CD4-positive, alpha-beta T cell treated with Interleukin-17A for 1 hour (primary cell): ENCODE measurements around the gene TFDP2.
"Not testable (repeated sequence)": the region's sequence is repeated elsewhere in the genome, so short reads cannot be mapped to it uniquely, and the experiment has no call there.

ENCODE experiments used
- DNase-seq: peaks from one replicate; pipeline ENCODE4 v3.0.0-alpha.2; 2020

The TFDP2 gene

GRCh38 chr3:141955175-141955574 is 194.2 kb downstream of the TFDP2 start:
- no peak for DNase-seq

DNA sequence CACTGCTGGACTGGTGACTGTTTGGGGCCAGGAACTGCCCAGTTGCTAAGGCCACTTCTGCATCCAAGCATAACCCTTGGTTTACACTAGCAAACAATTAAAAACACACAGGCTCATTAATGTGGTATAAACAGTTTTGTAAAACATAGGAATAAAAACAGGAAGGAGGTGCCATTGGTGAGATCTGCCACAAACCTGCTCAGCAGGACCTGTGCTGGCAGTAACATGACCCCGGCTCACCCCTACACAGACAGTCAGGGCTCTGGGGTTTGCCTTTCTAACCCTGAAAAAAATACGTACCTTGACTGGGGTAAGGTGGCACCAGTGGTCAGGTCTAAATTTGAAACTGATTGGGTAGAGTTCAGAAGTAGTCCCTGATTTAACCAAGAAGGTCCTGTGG is 196.7 kb downstream of the TFDP2 start:
- no peak for DNase-seq

DNA sequence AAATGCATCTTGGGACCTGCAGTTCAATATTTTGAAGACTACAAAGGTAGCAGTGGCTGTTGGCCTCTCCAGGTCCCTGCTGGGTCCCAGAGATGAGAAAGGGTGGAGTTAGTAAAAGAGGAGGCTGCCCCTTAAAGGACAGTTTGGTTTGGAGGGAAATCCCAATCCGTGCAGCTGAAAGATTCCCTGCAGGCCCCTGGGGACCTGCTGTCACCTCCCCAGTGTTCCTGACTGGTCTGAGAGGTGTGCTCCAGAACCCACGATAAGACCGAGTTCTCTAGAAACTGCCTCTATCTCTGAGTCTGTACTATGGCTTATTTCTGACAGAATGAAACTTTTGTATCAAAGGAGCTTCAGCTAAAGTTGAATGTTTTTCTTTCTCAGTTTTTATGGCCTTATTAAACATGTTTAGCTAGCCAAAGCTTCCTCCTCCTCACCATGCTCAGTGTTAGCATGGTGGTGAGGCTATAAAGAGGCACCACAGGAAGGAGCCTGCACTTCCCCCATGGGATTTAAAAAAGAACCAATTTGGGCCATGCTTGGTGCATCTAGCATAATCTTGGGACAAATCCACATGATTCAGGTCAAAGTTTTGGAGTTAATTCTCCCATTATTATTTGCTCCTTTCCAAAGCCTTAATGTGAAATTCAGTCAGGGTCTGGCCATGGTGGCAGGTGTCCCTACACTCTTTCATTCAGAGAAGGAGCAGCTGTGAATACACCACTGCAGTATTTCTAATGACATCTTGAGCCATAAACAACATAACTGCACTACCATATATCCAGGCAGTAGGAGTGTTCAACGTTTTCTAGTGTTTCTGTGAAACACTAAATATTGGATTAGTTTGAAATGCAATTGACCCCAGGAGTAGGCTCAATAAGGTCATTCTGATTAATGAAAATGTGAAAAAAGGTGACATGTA is 198.5 kb downstream of the TFDP2 start:
- no peak for DNase-seq

DNA sequence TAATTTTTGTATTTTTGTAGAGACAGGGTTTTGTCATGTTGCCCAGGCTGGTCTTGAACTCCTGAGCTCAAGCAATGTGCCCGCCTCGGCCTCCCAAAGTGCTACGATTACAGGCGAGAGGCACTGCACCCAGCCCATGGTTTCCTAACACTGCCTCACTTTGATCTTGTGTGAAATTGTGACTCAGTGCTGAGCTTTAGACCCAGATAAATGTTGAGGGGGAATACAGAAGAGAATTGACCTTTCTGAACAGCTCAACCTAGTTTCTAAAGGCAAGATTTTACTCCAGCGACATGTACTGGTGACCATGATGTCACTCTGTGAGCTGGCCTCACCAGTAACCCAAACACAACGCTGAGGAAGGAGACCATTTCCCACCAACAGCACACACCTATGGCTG is 199.4 kb downstream of the TFDP2 start:
- DNase-seq, result no peak

GRCh38 chr3:141949399-141949798 is 199.9 kb downstream of the TFDP2 start:
- DNase-seq, result no peak

DNA sequence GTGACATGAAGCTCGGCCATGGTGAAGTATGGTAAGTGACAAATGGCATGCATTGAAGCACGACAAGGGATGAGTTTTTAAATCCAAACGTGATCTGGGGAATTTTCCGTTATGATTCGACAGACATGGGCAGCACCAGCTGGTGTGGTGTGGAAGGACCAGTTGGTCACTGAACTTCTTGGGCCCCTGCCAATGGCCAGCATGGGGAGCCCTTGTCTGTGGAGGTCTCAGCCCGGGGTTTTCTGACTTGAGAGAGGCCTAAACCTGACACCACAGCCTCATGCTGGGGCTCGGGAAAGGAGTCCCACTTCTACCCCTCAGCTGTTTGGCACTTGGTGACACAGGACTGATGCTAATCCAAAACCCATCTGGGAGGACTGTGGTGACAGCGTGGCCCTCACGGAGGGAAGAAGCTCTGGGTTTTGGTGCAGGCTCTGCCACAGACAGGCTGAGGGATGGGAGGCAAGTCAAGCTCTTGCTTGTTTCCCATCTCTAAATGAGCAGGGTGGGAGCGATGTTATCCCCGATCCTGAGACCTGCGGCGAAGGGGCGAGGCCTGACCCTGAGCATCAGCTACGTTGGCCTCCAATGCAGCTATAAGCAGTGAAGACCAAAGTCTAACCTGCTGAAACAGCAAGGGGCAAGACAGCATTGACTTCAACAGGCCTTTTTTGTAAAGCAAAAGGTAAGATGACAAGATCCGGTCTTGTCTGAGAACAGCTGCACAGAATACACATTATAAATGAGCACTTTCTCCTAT is 203.4 kb downstream of the TFDP2 start:
- DNase-seq, result no peak

DNA sequence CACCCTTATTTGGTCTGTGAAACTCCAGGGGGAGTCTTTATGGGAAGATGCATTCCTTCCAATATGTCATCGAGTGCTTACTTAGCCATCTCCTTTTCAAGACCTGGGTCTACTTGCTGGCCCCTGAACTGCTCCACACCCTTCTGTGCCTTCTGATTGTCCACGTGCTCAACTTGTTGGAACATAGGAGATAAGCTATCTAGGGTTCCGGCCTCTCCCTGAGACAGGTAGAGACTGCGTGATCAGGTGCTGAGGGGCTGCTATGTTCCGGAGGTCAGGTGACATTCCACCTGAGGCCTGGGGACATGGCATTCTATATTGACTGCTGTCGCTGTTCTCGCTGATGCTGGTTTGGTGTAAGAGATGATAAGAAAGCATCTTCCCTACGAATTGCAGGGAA is 207.3 kb downstream of the TFDP2 start:
- no peak for DNase-seq

GRCh38 chr3:141941093-141941492 is 208.3 kb downstream of the TFDP2 start:
- DNase-seq, result no peak

GRCh38 chr3:141940194-141940776 is 209.1 kb downstream of the TFDP2 start:
- no peak for DNase-seq

DNA sequence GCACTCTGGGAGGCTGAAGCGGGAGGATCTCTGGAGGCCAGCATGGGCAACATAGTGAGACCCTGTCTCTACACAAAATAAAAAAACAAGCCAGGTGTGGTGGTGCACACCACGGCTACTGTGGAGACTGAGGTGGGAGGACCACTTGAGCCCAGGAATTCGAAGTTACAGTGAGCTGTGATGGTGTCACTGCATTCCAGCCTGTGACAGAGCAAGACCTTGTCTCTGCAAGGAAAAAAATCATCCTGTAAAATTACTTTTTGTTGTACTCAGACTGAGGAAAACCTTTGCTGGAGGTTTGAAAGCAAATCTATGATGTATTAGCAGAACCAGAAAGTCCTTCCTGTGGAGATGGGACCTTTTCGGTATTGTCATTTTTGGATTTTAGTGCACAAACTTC is 209.6 kb downstream of the TFDP2 start:
- no peak for DNase-seq

DNA sequence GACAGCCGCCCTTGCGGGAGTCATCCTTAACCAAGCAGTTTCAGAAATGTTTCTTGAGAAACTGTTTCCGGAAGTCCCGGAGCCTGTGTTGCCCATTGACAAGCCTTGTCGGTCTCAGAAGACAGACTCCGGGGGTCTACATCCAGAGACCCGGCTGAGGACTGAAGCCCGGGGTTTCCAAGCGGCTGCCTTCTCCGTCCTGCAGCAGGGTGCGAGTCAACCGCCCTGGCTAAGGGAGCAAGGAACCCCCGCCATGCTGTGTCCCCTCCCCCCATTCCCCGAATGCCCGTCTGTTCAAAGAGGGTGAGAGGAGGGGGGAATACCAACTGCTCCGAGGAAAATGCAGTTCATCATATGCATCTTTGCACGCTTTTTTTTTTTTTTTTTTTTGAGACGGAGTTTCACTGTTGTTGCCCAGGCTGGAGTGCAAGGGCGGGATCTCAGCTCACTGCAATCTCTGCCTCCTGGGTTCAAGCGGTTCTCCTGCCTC is 211.3 kb downstream of the TFDP2 start:
- no peak for DNase-seq

DNA sequence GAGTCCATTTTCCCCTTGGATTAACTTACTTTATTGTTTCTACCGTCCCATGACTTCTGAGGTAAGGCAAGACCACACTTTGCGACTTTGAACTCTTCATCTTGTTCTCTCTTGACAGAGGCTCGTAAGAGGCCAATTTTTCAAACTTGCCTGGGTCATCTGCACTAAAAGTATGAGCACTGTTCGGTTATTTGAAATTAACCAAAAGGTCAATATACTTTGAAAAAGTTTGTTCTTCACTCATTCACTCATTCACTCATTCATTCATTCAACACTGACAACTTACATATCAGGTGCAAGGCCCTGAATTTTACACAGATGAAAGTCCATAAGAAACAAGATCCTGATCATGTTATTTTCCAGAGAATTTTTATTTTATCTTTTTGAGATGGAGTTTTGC is 215.0 kb downstream of the TFDP2 start:
- no peak for DNase-seq

- no peak for DNase-seq
Measured at GRCh38 chr3:141933421-141934300, 215.7 kb downstream of the TFDP2 start.

DNA sequence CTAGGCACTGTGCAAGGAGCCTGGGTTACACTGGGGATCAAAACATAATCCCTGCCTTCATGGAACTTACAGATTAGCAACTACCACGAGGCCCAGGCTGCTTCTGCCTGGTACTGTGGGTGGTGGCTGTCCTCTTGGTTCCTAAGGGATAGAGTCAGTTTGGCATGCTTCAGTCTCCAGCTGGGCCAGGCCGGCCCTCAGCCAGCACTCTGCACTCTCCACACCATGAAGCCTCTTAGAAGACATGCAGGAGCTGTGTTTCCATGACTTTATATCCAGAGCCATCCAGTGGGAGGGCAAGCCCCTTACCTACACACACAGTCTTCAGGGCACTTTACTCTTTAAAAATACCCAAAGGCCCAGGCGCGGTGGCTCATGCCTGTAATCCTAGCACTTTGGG is 218.5 kb downstream of the TFDP2 start:
- DNase-seq, result no peak

GRCh38 chr3:141929341-141929995 is 219.9 kb downstream of the TFDP2 start:
- DNase-seq, result no peak

DNA sequence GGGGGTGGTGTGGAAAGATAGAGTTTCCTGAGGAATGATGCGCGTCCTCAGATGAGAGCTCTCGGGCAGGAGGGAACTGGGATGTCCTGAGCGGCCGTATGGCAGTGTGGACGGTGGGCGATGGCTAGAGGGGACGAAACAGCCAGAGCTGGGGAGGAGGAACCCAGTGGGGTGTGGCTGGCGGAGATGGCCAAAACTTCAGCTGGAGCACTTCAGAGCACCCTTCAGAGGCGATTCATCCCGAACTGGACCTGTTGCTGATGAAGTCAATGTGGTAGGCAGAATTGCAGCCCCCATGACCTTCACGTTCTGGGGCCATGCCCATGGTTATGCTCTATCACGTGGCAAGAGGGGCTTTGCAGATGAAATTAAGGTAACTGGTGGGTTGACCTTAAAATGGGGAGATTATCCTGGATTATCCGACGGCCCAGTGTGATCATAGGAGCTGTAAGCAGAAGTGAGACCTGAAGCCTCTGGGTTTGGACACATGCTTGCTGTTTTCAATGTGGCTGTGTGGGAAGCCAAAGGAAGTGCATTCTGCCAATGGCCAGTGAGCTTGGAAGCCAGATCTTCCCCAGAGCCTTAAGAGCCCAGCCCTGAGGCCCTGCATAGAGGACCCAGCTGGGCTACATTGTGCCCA is 220.6 kb downstream of the TFDP2 start:
- no peak for DNase-seq

GRCh38 chr3:141926929-141927328 is 222.4 kb downstream of the TFDP2 start:
- DNase-seq, result no peak

DNA sequence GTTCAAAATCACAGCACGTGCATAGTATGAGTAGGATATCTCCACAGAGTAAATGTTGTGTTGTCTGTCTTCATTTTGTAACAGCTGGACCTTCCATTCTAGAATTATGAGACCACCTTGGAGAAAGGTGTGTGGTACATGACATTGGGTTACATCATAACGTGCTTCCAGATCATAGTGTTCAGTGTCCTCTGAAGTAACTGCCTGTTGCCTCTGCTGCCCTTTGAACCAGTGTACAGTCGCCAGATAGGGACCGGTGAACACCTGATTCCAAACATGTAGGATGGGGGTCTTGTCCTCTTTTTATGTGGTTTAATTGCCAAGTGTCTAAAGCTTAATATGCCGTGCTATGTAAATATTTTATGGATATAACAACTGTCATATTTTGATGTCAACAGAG is 223.7 kb downstream of the TFDP2 start:
- DNase-seq, result not testable (repeated sequence)

GRCh38 chr3:141921316-141921715 is 228.0 kb downstream of the TFDP2 start:
- no peak for DNase-seq

- DNase-seq, result no peak
Measured at GRCh38 chr3:141920701-141921100, 228.6 kb downstream of the TFDP2 start.

- no peak for DNase-seq
Measured at GRCh38 chr3:141915766-141916165, 233.6 kb downstream of the TFDP2 start.

- no peak for DNase-seq
Measured at GRCh38 chr3:141915016-141915415, 234.3 kb downstream of the TFDP2 start.
